Gastroesophageal sphincter (tissue), 3 donors: ENCODE results near the gene EPHB3.

ENCODE experiments used
- CTCF ChIP-seq, 4 experiments: fragments of 200-600 bp in 2 of 4; fragments of 450-650 bp in 2 of 4; sonication (generic) in 1 of 4; IDR thresholded peaks; one replicate each; pipeline ENCODE4 v1.5.1; 2017 to 2019; ENCODE audit warnings: antibody characterized with exemption in 4 of 4, mild to moderate bottlenecking in 2 of 4, moderate library complexity in 2 of 4
- EP300 ChIP-seq: sonication (generic); formaldehyde crosslinking; IDR thresholded peaks from one replicate; pipeline ENCODE4 v1.6.1; 2017; ENCODE audit warnings: antibody characterized with exemption, mild to moderate bottlenecking
- POLR2A ChIP-seq, 2 donors: fragments of 450-650 bp; IDR thresholded peaks; one replicate each; pipeline ENCODE4 v1.6.1; 2017; ENCODE audit warnings: antibody characterized with exemption in 2 of 2, mild to moderate bottlenecking in 2 of 2, moderate library complexity in 1 of 2

DNA sequence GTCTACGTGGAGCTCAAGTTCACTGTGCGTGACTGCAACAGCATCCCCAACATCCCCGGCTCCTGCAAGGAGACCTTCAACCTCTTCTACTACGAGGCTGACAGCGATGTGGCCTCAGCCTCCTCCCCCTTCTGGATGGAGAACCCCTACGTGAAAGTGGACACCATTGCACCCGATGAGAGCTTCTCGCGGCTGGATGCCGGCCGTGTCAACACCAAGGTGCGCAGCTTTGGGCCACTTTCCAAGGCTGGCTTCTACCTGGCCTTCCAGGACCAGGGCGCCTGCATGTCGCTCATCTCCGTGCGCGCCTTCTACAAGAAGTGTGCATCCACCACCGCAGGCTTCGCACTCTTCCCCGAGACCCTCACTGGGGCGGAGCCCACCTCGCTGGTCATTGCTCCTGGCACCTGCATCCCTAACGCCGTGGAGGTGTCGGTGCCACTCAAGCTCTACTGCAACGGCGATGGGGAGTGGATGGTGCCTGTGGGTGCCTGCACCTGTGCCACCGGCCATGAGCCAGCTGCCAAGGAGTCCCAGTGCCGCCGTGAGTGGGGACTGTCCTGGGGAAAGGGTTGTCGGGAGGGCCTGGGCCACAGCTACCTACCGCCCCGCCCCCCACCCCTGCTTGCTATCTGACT lies 11.2 kb downstream of the EPHB3 start:
- TF ChIP-seq CTCF (IDR thresholded peaks at IDR 0.05) (no peak), POLR2A (IDR thresholded peaks at IDR 0.05) (no peak), EP300 (no peak)
